AG08395 (cell line): ENCODE results near the gene VGLL4.
"Not testable (repeated sequence)": the region's sequence is repeated elsewhere in the genome, so short reads cannot be mapped to it uniquely, and the experiment has no call there.

ENCODE experiments used
- DNase-seq: peaks from one replicate; pipeline ENCODE4 v3.0.0; 2012; ENCODE audit warnings: mixed read lengths, low spot score

The VGLL4 gene

GRCh38 chr3:11583235-11583634, 60.5 kb downstream of the VGLL4 start:
- DNase-seq: no peak

GRCh38 chr3:11582191-11582968, 61.3 kb downstream of the VGLL4 start:
- DNase-seq: peak; percentile 87

GRCh38 chr3:11581237-11582190, 62.2 kb downstream of the VGLL4 start:
- no peak for DNase-seq

GRCh38 chr3:11580645-11581044, 63.1 kb downstream of the VGLL4 start:
- no peak for DNase-seq

GRCh38 chr3:11578169-11578568, 65.5 kb downstream of the VGLL4 start:
- no peak for DNase-seq

GRCh38 chr3:11576453-11576852, 67.3 kb downstream of the VGLL4 start:
- DNase-seq: peak; percentile 27

- DNase-seq: no peak
Observed at GRCh38 chr3:11575677-11576076, 68.0 kb downstream of the VGLL4 start.

GRCh38 chr3:11574981-11575669, 68.6 kb downstream of the VGLL4 start:
- no peak for DNase-seq

GRCh38 chr3:11572660-11573059, 71.1 kb downstream of the VGLL4 start:
- not testable (repeated sequence) for DNase-seq

- no peak for DNase-seq
Observed at GRCh38 chr3:11570789-11571495, 72.8 kb downstream of the VGLL4 start.

- DNase-seq: no peak
Observed at GRCh38 chr3:11570251-11570650, 73.5 kb downstream of the VGLL4 start.

GRCh38 chr3:11569156-11569741, 74.5 kb downstream of the VGLL4 start:
- no peak for DNase-seq

- peak; percentile 96 for DNase-seq
Observed at GRCh38 chr3:11568503-11569155, 75.1 kb downstream of the VGLL4 start.

GRCh38 chr3:11567516-11568467, 75.9 kb downstream of the VGLL4 start:
- peak; percentile 86 for DNase-seq

- DNase-seq: no peak
Observed at GRCh38 chr3:11566916-11567315, 76.8 kb downstream of the VGLL4 start.

GRCh38 chr3:11566478-11566877, 77.2 kb downstream of the VGLL4 start:
- no peak for DNase-seq

GRCh38 chr3:11565932-11566331, 77.8 kb downstream of the VGLL4 start:
- DNase-seq: no peak

- no peak for DNase-seq
Observed at GRCh38 chr3:11565492-11565891, 78.2 kb downstream of the VGLL4 start.

- no peak for DNase-seq
Observed at GRCh38 chr3:11565072-11565471, 78.6 kb downstream of the VGLL4 start.

GRCh38 chr3:11564577-11565001, 79.1 kb downstream of the VGLL4 start:
- DNase-seq: no peak
